ENCODE data around the gene CLNK. TPM values are rescaled to one million over a fixed set of nuclear protein-coding genes. Genes with fewer than 3 reads are reported as not detected.

The CLNK gene
- not detected in 2 replicates for total RNA-seq

GRCh38 chr4:10684631-10685030 lies at the start of gene CLNK:
Gene CLNK (minus strand): TSS chr4:10684768. CDS start chr4:10667869, 16,899 bp downstream.

GRCh38 chr4:10457255-10457801 lies 227.2 kb downstream of the CLNK start, which contains the start of gene ZNF518B:
Gene ZNF518B (minus strand): TSS chr4:10457426. CDS start chr4:10446328, 11,098 bp downstream.

Other genes with a start within 250 kb of the CLNK start
- gene ZNF518B, start 227.3 kb downstream of the CLNK start, total RNA-seq, result 41.0 and 55.2 TPM in 2 replicates

All from nasal cavity respiratory epithelium epithelial cell of viscerocranial mucosa (primary cell).